Stimulated activated CD8-positive, alpha-beta memory T cell treated with anti-CD3 and anti-CD28 coated beads, Interleukin-7, amount 100 ng/mL, for 24 hours (primary cell): Measurements from ENCODE around the gene FGF5.
A peak's percentile ranks its signal among the peaks of the same experiment; 100 is the strongest.
"Not testable (repeated sequence)": the region's sequence is repeated elsewhere in the genome, so short reads cannot be mapped to it uniquely, and the experiment has no call there.

Source experiments
- DNase-seq: peaks from one replicate; pipeline ENCODE4 v3.0.0-alpha.2; 2020; ENCODE audit warnings: low read depth

FGF5 gene

DNA sequence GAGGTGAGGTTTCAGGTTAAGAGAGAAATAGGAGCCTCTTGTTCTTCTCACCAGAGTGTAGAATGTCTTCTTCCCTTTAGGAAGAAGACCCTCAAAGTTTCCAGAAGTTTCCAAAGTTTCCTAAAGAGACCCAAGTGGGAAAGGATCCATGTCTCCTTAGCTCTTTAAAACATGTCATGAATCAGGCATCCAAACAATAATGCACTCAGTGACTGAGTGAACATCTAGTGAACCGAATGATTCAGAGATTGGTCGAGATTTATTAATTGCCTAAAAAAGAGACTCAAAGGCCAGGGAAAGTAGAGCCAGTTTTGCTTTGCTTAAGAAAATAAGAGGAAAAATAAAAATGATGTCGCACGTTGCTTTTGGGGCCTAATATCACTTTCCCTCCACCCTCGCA, 29.4 kb downstream of the FGF5 start:
- no peak for DNase-seq

DNA sequence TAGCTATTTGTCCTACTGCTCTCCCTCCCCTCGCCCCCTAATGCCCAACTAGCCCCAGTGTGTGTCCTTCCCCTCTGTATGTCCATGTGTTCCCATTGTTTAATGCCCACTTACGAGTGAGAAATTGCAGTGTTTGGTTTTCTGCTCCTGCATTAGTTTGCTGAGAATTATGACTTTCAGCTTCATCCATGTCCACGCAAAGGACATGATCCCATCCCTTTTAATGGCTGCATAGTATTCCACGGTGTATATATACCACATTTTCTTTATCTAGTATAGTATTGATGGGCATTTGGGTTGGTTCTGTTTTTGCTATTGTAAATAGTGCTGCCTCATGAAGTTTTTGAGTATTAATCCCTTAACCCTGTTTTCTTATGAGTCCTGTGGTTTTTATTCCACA, 35.4 kb downstream of the FGF5 start:
- DNase-seq = no peak

DNA sequence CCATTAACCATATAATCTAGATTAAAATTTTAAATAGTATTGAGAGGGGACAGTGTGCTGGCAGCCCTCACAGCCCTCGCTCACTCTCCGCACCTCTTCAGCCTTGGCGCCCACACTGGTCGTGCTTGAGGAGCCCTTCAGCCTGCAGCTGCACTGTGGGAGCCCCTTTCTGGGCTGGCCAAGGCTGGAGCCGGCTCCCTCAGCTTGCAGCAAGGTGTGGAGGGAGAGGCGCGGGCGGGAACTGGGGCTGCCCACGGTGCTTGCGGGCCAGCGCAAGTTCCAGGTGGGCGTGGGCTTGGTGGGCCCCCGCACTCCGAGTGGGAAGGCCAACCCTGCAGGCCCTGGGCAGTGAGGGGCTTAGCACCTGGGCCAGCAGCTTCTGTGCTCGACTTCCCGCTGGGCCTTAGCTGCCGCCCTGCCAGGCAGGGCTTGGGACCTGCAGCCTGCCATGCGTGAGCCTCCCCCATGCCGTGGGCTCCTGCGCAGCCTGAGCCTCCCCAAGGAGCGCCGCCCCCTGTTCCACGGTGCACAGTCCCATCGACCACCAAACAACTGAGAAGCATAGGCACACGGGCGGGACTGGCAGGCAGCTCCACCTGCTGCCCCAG, 36.3 kb downstream of the FGF5 start:
- no peak for DNase-seq

DNA sequence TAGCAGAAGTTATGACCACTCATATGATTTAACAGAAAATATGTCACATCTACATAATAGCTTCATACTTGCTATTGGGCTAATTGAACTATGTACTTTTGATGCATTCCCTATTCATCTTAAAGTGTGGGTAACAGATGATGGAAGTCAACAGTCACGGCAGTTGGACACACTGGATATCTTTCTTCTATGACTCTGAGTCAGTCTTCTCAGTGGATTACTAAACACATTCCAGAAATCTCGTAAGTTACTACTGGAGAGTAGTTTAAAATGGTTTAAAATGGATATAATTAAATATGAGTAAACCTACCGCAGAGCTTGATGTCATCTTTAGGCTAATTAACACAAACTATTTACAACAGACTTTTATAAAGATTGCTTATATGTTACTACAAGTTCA, 39.0 kb downstream of the FGF5 start:
- no peak for DNase-seq

DNA sequence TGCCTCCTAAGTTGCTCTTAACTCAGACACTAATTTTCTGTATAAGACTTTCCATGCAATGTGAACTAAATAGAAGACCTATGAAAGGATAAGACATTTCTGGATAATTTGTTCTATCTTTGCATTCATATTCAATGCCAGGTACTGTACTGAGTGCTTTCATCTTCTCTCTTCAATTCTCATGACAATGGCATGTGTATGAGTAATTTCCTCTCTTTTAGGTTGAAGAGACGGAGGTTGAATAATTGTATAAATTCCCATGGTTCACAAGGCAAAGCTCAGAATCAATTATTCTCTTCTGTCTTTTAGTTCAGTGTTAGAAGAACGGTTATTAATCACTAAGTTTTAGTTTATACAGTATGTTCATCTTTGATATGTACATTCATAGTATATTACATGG, 39.8 kb downstream of the FGF5 start:
- DNase-seq = no peak

DNA sequence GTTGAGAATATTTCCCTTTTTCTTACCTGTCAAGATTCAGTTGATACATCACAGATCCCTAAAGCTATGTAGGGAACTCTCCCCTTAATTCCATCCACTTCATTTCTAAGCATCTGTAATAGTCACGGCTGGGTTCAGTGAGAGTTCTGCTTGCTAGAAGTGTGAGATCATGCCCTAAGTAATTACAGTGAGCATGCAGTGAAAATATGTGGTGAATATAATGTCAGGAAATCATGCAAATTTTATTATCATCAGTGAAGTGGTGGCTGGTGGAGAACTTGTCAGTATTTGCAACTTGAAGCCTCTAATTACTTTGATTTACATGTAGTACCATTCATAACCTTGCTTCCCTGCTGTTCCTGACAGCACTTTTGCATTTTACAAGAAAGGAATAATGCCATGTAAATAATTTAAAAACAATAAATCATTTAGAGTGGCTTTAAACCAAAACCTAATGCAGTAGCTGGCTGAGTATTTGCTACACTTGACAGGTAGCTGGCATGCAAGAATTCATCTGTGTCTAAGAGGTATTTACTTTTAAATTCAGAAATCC, 40.8 kb downstream of the FGF5 start:
- no peak for DNase-seq

DNA sequence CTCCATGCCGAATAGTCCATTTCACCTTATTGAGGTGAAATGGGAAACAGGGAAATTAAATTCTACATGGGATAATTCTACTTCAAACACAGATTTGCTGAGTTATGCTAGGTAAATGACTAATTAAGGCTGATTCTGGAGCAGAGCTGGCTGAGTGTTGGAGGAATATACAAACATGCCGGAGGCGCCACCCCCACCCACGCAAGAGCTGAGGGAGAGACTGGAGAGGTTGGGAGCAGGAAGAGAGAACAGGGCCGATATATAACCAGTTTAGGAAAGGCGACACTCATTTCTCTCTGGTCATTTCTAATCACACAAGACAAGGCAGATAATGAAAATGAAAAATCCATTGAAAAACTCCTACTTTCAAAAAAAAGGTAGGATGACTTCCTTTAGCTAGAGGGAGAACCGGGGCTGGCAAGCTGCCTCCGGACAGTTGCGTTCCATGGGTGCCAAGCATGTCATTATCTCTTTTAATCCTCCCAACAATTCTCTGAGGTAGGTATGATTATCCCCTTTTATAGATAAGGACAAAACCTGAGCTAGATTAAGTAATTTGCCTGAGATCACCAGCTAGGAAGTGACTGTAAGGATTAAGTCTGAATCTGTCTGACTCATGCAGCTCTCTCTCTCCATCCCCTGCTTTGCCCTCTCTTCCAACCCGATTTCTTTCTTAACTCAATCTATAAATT, 41.5 kb downstream of the FGF5 start:
- DNase-seq = no peak

DNA sequence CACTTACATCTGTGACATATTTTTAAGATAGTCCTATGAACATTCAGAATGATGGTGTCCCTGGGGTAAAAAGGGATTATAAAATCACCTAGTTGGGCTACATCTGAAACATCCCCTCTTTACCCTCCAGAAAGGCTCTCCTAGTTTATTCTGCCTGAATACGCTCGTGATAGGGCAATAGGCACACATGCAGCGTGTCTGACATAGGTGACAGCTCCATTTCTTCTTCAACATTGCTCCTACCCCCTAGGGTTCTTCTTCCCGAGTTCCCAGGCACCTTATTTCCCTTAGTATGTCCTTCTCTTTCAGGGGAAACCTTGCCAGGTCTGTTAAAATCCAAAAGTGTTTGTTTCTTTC, 42.0 kb downstream of the FGF5 start:
- DNase-seq = no peak

DNA sequence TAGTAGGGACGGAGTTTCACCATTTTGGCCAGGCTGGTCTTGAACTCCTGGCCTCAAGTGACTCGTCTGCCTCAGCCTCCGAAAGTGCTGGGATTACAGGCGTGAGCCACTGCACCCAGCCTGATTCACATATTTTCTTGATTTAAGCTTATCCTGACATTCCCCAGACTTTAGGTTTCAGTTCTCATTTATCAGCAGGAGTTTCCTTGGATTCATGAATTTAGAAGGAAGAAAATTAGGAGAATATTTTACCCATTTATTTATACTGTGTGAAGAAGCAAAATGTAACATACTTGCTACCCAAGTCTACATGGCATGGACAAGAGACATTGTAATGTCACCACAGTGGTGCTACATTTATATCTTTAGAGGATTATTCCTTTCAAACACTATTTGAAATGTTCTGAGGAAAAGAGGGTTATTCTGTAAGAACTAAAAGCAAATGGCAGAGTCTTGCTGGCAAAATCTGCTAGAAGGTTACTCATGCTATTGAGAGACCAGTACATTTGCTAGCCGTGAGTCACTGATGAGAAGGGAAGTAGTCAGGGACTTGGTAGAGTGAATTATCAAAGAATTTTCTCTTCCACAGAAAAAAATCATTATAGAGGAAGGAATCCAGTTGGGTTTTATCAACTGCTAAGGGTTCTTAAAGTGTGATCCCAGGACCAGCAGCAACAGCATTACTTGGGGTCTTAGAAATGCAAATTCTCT, 43.0 kb downstream of the FGF5 start:
- no peak for DNase-seq

DNA sequence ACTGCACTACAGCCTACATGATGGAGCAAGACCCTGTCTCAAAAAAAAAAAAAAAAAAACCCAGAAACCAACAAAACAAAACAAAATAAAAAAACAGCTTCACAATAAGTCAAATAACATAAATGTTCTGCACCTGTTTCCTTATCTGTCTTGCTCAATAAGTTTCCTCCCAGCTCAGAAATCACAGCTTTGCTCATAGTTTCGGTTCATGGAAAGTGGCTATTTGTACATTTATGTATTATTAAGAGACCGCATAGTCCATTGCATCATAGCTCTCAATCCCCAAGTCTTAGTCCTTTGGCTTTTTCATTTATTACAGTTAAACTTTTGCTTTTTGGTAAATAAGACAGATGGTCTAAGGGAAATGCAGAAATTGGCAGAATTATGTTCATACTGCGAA, 44.7 kb downstream of the FGF5 start:
- no peak for DNase-seq

DNA sequence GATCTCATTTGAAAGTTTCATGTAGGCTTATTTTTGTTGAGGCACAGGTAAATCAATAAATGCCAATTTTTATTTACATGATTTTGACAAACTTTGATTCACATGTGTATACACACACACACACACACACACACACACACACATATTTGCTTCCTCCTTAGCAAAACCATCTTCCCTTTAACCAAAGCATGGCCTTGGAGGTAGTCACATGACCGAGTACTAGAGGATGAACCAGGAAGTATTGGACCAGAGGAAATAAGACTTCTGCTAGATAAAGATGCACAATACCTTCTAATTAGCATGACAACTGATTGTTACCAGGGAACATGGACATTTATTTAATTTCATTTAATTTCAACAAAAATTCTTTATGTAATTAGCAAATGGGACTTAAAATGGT, 45.7 kb downstream of the FGF5 start:
- no peak for DNase-seq

DNA sequence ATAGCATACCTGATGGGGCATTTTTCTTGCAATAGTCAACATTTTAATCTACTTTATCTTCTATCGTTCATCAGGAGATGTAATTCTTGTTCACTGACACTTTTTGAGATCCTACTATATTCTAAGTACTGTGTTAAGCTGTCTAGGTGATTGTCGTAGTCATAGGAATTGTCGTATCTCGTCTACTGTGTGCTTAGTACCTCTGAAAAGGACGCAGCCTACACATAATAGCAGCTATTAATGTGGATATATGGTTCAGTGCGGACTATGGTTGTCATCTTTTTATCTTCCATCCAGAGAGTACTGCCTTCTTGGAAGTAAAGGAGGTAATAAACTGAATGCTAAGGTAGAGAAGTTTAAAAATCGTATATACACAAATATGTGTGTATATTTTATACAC, 47.2 kb downstream of the FGF5 start:
- no peak for DNase-seq

DNA sequence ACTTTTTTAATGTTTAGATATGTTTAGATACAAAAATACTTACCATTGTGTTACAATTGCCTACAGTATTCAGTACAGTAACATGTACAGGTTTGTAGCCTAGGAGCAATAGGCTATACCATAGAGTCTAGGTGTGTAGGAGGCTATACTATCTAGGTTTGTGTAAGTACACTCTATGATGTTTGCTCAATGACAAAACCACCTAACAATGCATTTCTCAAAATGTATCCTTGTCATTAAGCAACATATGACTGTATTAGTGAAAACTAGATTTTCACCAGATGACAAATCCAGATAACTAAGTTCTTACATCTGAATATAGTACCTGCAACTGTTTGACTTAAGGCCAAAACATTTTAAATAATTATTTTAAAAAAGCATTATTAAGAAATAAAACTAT, 49.4 kb downstream of the FGF5 start:
- DNase-seq = not testable (repeated sequence)

DNA sequence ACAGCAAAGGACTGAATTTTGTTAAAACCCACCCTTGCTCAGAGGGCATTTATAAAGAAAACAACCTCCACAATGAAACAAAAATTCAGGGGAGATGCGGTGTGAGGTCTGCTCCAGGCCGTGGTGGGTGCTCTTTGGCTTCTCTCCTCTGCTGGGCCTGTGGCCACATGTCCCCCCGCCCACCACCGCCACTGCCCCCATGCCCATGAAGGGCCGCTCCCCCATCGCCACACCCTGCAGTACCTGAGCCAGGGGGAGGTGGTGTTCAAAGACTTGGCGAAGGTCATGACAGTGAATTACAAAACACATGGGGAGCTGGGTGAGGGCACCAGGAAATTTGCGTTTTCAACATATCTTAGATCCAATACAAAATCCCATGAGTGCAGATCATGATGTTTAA, 54.9 kb downstream of the FGF5 start:
- no peak for DNase-seq

DNA sequence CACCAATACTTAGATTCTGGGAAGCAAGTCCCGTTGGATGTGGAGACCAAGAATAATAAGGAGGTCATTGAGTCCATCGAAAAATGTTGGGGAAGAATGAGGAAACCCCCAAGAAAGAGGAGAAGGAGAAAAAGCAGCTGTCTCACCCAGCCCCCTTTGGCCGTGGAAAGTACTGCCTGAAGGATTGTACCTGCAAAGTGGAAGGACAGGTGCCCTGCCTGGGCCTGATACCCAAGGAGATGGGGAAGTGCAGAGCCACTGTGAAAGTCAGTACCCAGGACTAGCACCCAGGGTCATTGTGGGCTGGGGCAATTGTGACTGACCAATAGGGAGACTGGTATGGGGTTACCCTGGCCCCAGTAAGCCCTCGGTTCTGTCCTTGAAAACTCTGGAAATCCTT, 55.3 kb downstream of the FGF5 start:
- no peak for DNase-seq

DNA sequence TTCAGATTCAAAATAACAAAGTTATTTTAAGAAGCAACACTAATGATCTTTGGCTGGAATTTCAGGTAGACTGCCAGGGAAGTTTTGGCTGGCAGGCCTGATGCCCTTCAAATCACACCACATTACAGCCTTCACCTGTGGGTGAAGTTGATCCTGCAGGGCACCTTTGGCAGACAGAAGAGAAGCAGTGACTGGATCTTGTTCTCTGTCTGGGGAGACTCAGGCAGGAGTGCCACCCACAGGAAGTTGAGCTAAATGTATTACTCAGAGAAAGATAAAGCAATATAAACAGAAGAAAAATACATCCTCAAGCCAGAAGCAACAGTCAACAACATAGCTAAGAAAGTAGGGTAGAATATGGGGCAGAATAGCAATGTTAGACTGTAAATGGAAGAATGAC, 56.3 kb downstream of the FGF5 start:
- DNase-seq = no peak

DNA sequence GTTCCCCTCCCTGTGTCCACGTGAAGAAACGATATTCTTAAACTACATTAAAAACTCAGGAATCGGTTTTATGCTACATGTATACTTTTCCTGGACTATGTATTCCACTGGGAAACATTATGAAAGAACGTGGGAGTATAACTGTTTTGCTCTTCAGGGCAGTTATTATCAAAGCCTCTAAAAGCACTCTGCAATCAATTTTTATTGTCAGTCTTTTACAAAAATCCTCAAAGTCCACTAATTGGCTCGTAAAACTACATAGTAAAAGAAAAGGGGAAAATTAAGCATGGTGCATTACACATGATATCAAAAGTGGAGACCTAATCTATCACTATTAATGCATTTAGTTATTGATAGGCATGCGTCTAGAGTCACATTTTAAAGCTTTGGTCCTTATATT, 57.7 kb downstream of the FGF5 start:
- no peak for DNase-seq

DNA sequence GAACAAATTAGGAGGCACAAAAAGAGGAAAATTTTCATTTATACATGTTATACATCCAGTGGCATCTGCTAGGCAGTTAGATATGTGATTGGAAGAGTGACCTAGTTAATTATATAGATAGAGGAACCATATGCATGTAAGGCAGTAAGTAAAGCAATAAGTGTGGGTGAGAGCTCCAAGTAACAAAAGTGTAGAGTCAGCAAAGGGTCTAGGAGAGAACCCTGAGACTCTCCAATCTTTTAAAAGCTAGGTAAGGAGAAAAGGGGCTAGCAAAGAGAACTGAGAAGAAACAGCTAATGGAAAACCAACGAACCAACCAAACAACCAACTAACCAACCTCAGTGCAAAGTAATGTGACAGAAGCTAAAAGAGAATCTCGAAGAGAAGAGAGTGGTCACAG, 65.2 kb downstream of the FGF5 start:
- no peak for DNase-seq

DNA sequence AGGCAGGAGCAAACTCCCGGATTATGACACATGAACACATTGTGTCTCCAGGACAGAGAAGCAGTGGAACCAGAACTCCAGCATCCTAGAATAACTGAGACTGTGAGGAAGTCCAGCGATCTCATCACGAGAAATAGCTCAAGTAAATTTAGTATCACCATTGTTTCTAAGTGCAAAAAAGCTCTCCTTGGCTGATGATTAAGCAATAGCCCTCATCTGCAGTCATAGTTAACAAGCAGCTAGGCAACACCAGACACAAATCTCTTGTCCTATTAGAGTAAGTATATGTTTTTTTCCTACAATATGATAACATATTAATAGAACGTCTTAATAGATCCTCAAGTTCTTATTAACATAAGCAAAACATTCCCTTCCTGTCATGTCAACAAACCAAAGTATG, 66.7 kb downstream of the FGF5 start:
- no peak for DNase-seq

DNA sequence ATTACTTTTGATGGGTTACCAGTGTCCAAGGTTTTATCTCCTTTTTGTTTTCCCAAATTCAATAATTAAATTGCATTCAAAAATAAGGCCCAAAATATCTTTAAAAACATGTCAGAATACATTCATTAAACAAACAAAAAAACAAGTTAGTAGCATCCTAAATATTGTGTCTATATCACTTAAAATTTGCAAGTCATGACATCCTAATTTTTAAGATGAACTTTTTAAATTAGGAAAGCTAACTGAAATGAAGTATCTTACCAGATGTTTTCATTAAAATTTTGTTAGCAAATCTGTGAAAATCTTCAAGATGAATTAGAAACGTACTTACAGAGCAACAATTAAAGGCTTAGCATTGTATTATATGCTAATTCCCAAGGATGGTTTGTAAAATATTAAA, 68.1 kb downstream of the FGF5 start:
- DNase-seq = no peak

DNA sequence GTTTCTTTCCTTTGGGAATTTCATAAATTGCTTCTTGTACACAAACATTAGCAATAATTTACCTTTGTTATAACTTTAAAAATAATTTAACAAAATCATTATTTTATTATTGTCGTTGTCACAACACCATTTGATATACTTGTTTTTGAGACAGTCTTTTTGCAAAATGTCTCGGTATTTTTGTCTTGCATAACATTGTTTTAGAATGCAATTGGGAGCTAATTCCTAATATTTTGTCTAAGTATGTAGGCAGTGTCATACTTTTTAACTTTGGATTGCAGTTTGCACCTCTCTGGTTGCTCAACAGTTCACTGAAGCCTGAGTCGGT, 68.7 kb downstream of the FGF5 start:
- no peak for DNase-seq

DNA sequence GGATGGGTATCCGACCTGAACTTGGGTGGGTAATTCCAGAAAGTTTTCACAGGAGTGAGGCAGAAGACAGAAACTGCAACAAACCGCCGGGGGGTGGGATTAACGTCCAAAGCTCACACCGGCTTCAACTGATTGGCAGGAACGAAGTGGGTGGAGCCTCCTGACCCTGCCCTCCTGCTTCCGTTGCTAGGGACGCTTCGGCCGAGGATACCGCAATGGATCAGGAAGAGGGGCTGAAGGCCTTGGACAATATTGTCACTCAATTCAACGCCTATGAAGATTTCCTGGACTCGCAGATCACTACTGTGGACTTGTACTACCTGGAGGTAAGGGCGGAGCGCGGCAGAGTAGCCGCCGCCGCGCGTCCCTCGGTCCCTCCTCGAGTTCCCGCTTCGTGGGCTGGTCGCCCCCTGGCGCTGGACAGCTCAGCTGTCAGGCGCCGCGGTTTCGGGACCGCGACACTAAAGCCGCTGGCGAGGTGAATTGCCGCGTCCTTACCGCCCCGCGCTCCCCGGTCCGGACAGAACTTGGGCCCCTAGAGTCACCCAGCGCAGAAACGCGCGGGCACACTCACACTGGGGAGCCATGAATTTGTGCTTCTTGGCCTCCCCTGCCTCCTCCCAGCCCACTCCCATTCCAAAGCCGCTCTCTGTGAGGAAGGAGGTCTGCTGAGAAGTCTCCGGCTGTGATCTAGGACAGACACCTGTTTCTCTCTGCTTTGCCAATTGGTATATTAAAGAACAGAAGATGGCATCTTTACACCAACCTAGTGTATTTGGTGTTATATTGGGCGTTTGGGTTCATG, 69.3 kb downstream of the FGF5 start, which contains the start of gene CFAP299:
Gene CFAP299, plus strand, starts transcription at position 177 of the 805 bp plus-strand sequence.
- DNase-seq = peak; percentile 23

DNA sequence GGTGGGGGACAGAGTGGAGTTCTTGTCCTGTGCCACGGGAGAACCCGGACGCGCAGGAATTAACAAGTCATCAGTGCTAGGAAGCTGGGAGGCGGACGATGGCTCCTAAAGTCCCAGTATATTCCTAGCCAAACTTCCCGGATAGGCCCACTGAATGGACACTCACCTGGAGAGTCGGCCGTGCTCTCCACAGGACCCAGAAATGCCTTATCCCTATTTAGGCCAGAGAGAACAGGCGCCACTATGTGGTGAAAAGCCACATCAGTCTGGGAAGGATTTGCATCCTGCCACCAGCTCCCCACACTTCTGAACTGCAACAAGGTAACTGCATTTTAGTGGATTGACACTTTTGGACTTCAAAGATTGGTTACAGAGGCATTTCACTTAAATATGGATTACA, 70.1 kb downstream of the FGF5 start:
- DNase-seq = no peak
